GM19468 (cell line): Measurements from ENCODE around the gene UGT2B17.
"Not testable (repeated sequence)": the region's sequence is repeated elsewhere in the genome, so short reads cannot be mapped to it uniquely, and the experiment has no call there.

ENCODE experiments used
- ATAC-seq: cut with Tn5 transposase; IDR thresholded peaks from one replicate; pipeline ENCODE4 v1.9.1; 2021; ENCODE audit warnings: mild to moderate bottlenecking, moderate library complexity, moderate number of reproducible peaks; ENCODE audit not compliant: unreplicated experiment; ENCODE audit errors: extremely low read depth

Gene UGT2B17

DNA sequence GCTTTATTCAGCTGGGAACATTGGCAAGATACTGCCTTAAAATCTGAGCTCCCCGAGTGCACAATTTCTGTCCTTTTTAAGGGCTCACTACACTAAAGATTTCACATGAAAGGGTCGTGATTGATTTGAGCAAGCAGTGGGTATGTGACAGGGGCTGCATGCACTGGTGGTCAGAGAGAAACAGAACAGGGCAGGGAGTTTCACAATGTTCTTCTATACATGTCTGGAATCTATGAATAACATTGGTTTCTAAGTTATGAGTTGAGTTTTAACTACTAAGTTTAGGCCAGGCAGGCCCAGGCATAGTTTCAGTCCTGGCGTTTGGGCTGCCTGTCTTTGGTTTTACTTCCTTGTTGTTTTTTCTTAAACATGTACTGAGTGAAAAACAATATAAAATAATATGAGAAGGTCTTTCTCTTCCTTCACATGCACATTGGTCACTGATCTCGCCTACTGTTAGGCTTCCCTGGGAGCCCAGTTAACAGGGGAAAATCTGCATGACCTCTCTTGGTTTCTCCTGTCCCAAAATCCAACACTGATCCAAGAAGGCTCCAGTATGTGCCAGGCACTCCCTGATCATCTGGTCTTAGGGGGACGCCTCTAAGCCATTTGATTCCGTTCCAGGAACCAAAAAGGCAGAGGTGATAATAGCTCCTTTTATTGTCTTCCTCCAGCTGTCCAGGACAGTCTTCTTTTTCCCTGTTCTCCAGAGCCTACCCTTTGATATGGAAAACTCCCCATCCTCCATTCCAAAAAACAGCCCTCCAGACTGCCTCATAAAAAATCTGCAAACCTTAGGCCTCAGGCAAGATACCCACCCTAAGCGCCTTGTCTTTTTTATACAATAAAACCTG lies at the start of gene UGT2B17:
UGT2B17 (minus strand) TSS at position 51 of the 854 bp plus-strand sequence. CDS start 7,838 bp downstream, outside the sequence.
- peak; percentile 82 for ATAC-seq

DNA sequence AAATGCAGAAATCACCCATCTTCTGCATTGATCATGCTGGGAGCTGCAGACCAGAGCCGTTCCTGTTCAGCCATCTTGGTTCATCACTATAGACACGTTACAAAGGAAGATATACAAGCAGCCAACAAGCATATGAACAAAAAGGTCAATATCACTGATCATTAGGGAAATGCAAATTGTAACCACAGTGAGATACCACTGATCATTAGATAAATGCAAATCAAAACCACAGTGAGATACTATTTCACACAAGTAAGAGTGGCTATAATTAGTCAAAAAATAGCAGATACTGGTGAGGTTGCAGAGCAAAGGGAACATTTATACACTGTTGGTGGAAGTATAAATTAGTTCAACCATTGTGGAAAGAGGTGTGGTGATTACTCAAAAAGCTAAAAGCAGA lies 46.6 kb upstream of the UGT2B17 start:
- ATAC-seq: not testable (repeated sequence)

DNA sequence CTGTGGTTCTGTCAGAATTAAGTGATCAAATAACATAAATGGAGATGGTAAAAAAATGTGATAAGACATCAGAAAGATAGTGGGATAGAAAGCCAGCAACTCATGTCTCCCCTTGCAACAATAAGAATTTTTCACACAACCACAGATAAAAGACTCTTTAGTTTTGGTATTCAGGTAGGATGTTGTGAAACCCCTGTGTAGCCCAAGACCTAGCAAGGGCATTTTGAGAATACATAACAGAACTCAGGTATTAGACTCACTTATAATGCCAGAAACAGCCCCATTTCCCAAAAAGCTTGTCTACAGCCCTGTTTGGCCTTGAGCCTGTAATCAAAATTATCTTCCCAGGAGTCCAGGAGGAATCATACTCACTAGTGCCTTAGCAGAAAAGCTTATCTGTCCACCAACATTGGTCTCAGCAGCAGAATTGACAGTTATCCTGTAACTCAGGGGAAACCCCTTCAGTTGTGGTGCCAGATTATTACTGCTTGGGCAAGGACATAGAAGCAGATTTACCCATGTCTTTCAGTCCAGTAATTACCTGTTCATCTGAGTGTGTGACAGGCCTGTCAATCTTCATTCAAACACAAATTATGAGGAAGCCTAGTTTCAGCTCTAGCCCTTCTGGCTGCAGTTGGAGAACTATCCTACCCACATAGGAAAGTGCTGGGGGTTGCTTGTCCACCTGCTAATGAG lies 41.0 kb upstream of the UGT2B17 start:
- ATAC-seq: no peak

DNA sequence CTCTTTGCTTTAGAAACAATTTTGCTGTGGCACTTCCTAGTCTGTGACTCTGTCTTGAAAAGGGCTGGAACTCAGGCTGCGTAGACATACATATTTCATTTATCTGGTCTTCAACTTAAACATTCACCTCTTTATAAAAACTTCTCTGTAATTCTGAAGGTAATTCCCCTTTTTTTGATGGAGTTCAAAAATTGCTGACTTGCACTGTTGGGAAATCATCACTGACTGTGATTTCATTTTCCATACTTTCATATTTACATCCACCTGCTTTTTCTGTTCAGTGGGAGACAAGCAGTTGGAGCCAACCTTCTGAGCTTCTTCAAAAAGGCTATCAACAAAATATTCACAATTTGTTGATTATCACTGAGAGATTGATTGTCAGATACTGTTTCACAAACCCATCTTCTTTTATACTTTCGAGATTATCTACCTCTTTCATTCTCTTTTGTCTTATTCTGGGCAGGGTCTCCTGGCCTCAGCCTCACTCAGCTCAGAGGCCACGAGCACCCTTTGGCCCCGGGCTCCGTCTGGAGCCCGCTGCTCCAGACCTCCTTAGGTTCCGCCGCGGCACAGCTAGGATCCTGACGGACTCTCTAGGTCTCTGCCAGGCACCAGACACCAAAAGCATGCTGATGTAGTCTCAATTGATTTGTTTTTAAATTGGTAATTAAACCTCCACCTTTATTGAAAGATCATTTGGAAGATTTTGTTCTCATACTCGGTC lies 39.7 kb upstream of the UGT2B17 start:
- no peak for ATAC-seq

DNA sequence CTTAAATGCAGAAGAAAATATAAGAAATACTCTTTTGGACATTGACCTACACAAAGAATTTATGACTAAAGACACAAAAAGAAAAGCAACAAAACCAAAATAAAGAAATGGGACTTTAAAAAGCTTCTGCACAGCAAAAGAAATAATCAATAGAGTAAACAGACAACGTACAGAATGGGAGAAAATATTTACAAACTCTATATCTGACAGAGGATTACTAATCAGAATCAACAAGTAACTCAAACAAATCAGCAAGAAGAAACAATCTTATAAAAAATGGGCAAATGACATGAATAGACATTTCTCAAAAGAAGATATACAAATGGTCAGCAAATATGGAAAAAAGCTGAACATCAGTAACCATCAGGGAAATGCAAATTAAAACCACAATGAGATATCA lies 37.6 kb upstream of the UGT2B17 start:
- no peak for ATAC-seq

DNA sequence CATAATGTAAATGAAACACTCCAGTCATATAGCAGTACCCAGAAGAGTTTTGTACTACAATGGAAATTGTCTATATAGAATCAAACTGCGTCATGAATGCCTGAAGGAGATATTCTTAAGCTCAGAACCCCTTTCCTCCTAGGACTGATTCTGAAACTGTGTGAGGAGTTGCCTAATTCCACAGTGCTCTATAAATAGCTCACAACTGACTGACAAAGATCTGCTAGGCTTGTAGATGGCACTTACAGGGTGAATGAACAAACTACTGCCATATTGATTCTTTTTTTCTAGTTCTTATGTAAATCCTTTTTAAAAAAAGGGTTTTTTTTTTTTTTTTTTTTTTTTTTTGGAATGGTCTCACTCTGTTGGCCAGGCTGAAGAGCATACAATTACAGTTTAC lies 30.1 kb upstream of the UGT2B17 start:
- ATAC-seq: no peak

DNA sequence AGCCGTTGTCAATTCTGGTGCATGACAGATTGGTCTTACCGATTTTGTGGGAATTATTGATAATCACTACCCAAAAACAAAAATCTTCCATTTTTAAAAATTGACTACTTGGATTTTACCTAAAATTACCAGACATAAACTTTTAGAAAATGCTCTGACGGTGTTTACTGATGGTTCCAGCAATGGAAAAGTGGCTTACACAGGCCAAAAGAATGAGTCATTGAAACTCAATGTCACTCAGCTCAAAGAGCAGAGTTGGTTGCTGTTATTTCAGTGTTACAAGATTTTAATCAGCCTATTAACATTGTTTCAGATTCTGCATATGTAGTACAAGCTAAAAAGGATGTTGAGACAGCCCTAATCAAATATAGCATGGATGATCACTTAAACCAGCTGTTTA lies 23.0 kb upstream of the UGT2B17 start:
- ATAC-seq: no peak

DNA sequence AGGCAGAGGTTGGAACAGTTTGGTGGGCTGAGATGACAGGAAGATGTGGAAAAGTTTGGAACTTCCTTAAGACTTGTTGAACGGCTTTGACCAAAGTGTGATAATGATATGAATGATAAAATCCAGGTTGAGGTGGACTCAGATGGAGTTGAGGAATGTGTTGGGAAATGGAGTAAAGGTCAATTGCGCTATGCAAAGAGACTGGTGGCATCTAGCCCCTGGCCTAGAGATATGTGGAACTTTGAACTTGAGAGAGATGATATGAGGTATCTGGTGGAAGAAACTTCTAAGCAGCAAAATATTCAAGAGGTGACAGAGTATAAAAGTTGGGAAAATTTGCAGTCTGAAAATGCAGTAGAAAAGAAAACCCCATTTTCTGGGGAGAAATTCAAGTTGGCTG lies 21.4 kb upstream of the UGT2B17 start:
- ATAC-seq: no peak

DNA sequence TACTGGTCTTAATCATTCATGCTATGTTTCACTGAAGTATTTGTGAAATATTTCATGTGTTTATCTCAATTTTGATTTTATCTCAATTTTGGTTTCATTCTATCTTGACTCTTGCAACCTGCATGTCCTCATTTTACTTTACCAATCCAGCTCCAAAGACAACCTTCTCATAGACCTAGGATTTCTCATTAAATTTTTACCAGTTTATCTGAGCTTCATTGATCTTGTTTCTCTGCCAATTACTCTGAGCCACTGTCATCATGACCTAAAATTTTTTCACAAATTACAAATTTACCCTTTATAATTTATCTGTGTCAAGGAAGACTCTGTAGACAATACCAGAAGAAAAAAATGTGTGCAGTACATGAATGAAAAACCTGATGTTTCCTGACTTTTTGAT lies 18.6 kb upstream of the UGT2B17 start:
- ATAC-seq: no peak

DNA sequence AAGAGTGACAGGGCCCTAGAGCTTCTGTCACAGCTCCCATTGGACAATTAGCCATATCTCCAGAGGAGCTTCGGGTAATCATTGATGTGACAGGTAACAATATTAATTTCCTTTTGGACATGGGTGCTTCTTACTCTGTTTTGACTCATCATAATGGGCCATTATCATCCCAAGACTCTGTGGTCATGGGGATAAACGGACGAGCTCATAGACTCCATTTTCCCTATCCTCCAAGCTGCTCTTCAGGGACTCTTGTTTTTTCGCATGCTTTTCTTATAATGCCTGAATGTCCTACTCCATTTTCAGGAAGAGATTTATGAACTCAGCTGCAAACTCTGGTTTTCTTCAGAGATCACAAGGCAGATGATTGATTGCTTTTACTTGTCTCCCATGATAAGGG lies 17.0 kb upstream of the UGT2B17 start:
- no peak for ATAC-seq

DNA sequence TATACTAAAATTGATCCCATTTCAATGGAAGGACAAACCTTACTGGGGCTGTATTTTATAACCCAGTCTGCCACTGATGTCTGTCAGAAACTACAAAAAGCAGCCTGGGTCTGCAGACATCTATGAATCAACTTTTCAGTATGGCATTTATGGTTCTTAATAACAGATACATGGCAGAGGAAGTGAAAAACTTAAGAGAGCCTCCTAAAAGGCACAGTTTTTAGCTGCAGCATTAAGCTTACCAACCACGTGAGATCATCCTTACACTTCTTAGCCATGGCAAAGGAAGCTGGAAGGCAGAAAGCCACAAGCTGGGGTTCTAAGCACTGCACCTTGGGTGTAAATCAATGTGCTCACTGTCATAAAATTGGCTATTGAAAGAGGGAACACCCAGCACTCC lies 16.6 kb upstream of the UGT2B17 start:
- no peak for ATAC-seq

DNA sequence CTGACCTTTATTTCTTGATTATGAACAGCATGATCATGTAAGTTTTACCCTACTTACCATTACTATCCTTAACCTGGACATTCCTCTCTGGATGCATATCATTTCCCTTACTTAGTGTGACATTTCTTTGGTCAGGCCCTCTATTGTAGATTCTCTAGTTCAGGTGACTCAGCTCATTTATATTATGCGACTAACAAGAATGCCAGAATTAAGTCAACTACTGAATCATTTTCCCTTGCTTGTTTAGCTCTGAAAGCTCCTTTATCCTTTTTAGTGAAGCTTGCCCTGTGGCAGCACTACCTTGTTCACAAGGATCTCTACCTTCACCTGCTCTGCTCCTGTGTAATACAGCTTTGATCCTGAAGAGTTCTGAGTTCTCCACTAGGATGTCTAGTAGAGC lies 15.1 kb upstream of the UGT2B17 start:
- no peak for ATAC-seq

DNA sequence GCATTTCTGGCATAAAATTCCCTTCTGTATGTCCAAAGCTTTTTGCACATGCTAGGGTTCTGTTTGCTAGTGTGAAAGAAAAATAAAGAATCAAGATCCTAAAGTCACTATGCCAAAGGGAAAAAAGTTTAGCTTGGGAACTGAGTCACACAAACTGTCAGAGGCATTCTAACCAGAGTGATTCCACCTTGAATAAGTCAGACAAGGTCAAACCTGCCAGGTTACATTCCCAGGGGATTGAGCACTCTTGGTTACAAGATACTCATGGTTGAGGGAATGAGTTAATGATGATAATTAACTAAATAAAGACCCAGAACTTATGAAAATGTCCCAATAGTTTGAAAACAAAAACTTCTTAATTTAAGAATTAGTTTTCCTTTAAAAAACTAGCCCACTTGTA lies 13.7 kb upstream of the UGT2B17 start:
- ATAC-seq: no peak

DNA sequence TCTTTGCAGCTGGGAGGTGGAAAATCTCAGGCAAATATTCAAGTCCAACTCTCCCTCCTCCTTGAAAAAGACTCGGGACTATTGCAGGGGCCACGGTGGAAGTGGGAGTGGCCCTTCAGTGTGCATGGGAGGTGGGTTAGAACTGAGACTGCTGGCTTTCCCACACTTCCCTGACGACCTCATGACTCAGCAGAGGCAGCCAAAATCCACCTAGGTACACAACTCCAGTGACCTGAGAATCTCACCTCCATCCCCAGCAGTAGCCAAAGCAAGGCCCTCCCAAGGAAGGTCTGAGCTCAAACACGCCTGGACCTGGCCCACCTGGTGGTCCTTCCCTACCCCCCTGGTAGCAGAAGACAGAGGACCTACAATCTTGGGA lies 6.2 kb upstream of the UGT2B17 start:
- ATAC-seq: no peak

DNA sequence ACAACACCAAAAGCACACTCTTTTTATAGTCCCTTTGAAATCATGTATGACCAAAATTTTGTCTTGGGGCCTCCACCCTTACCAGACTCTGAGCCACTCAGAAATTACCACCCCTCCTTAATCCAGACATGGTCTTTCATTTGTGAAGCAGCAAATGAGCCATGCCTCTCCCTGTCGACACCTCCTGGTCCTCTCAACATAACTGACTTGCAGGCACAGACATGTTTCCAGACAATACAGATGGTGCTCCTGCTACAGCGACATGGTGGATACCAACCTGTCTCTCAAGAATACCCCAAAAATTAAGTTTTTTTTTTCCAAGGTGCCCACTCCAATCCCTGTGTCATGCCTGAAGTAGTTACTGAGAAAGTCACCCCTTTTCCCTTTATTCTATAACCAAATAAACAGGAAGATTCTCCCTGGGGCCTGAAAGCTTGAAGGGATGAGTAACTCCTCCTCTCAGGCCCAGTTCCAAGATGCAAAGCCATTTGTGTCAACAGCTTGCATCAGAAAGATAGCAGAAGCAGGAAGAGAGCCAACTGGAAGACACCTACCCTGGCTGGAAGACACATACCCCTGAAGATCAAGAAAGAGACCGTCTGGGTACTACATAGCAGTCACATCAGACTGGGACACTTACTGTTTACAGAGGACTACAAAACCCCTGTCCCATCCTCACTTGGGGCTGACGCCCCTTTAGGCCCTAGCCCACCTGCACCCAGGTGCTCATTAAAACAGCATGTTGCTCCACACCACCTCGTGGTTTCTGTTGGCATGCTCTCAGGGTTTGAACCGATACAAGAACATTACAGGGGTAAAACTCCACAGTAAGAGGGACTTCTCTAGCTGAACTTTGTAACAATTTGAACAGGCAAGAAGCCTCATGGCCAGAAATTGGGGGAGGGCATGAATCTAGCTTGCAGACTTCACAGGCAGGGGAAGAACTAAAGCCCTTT lies 5.5 kb upstream of the UGT2B17 start:
- ATAC-seq: no peak

DNA sequence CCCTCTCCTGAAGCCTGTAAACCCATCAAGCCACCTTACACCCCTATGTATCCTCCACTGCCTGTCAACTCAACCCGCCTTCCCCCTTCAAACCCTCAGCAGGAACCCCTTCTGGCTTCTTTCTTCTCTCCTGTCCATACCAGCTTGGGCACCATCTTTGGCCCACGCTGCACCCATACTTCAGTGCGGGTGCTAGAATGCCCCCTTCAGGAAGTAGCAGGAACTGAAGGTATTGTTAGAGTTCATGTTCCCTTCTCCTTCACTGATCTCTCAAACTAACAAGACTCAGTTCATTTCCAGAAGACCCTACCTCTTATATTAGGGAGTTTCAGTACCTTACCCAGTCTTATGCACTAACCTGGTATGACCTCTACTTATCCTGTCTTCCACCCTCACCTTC lies 1.5 kb upstream of the UGT2B17 start:
- ATAC-seq: no peak

DNA sequence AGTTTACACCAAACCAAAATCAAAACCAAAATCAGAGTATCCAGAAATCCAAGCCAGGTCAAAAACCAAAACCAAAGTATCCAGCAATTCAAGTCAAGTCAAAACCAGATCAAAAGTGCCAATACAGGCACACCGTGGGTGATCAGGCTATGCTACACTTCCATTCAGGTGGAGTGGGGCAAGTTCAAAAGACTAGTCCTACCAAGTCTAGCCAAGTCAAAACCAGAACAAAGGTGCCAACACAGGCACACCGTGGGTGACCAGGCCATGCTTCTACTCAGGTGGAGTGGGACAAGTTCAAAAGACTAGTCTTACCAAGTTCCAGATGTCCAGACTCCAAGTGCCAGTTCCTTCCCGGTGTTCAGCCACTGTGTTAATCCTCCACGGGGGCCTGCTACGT lies 486 bp downstream of the UGT2B17 start:
- not testable (repeated sequence) for ATAC-seq

DNA sequence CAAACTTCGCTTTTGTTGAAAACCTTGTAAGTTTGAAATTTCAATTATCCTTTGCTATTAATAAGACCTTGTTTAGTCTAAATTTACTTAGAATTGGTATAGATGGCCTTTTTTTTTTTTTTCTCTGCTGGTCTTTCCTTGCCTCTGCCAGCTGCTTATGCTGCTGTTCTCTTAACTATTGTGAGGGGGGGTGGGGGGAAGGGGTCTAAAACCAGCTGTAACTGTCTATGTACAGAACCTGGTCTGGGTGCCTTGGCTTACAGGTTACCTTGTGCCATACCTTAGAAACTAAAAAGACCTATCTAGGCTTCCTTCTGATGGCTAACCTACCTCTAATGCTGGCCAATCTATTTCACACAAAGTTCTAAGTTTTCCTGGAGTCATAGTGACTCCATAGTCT lies 1.0 kb downstream of the UGT2B17 start:
- ATAC-seq: no peak

DNA sequence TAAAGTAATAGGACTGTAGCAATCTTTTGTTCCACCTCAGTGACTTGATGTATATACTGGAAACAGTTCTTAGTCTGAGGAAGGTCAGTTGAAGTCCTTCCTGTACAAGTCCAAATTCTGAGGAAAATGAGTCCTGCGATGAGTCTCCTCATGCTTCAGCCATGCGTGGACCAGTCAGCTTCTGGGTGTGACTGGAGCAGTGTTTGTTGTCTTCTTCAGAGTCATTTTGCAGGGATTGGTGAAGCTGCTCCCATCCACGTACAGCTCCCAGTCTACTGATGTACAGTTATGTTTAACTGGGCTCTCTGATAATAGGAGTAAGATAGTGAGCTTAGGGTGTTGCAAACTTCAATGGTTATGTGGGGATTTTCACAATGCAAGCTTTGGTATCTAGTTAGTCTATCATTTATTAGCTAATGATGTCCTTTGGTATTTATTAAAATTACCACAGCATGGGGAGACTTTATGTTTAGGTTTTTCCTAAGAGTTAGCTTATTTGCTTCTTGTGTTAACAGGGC lies 3.4 kb downstream of the UGT2B17 start:
- no peak for ATAC-seq

DNA sequence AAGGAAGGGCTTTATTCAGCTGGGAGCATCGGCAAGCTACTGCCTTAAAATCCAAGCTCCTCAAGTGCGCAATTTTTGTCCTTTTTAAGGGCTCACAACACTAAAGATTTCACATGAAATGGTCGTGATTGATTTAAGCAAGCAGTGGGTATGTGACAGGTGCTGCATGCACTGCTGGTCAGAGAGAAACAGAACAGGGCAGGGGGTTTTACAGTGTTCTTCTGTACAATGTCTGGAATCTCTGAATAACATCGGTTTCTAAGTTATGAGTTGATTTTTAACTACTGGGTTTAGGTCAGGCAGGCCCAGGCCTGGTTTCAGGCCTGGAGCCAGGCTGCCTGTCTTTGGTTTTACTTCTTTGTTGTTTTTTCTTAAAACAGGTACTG lies 6.0 kb downstream of the UGT2B17 start:
- no peak for ATAC-seq
